GM18520 (cell line): ENCODE results near the gene SCN11A.
"Not testable (repeated sequence)": the region's sequence is repeated elsewhere in the genome, so short reads cannot be mapped to it uniquely, and the experiment has no call there.

Experiments used
- ATAC-seq: cut with Tn5 transposase; IDR thresholded peaks from one replicate; pipeline ENCODE4 v1.9.1; 2021; ENCODE audit not compliant: unreplicated experiment

Gene SCN11A

GRCh38 chr3:39067286-39067685, 15.5 kb upstream of the SCN11A start:
- ATAC-seq: no peak

- ATAC-seq: no peak
Measured at GRCh38 chr3:39065197-39065596, 13.5 kb upstream of the SCN11A start.

GRCh38 chr3:39064646-39065045, 12.9 kb upstream of the SCN11A start:
- no peak for ATAC-seq

- ATAC-seq: no peak
Measured at GRCh38 chr3:39063143-39063542, 11.4 kb upstream of the SCN11A start.

GRCh38 chr3:39062180-39062579, 10.4 kb upstream of the SCN11A start:
- ATAC-seq: no peak

- ATAC-seq: not testable (repeated sequence)
Measured at GRCh38 chr3:39061228-39061627, 9.5 kb upstream of the SCN11A start.

GRCh38 chr3:39056151-39056550, 4.4 kb upstream of the SCN11A start:
- no peak for ATAC-seq

- no peak for ATAC-seq
Measured at GRCh38 chr3:39053696-39054095, 2.0 kb upstream of the SCN11A start.

- no peak for ATAC-seq
Measured at GRCh38 chr3:39052583-39052982, 839 bp upstream of the SCN11A start.

- ATAC-seq: no peak
Measured at GRCh38 chr3:39050029-39050428, 1.7 kb downstream of the SCN11A start.

- ATAC-seq: no peak
Measured at GRCh38 chr3:39038165-39038564, 13.6 kb downstream of the SCN11A start.

GRCh38 chr3:39029556-39029955, 22.2 kb downstream of the SCN11A start:
- ATAC-seq: no peak

GRCh38 chr3:39028546-39028945, 23.2 kb downstream of the SCN11A start:
- no peak for ATAC-seq

- ATAC-seq: no peak
Measured at GRCh38 chr3:39025222-39025970, 26.3 kb downstream of the SCN11A start.

GRCh38 chr3:39024497-39024896, 27.2 kb downstream of the SCN11A start:
- no peak for ATAC-seq

GRCh38 chr3:39022286-39022630, 29.5 kb downstream of the SCN11A start:
- no peak for ATAC-seq

GRCh38 chr3:39021465-39022285, 30.1 kb downstream of the SCN11A start:
- no peak for ATAC-seq

GRCh38 chr3:39021029-39021428, 30.7 kb downstream of the SCN11A start:
- peak; percentile 83 for ATAC-seq

- no peak for ATAC-seq
Measured at GRCh38 chr3:39019299-39019698, 32.4 kb downstream of the SCN11A start.

GRCh38 chr3:39015418-39015817, 36.3 kb downstream of the SCN11A start:
- no peak for ATAC-seq

GRCh38 chr3:39013921-39014509, 37.7 kb downstream of the SCN11A start:
- ATAC-seq: no peak

- ATAC-seq: no peak
Measured at GRCh38 chr3:39013289-39013688, 38.5 kb downstream of the SCN11A start.
